ENCODE results near the gene CMKLR1.

Gene CMKLR1

GRCh38 chr12:108318472-108319275, 20.4 kb downstream of the CMKLR1 start:
- Histone ChIP-seq H2AFZ (ENCODE audit: low read depth) (no peak overlapping the region), H3K27ac (no peak overlapping the region), H3K27me3 (ENCODE audit: insufficient read depth, low read depth) (no peaks in the 10 kb centered on the region), H3K9ac (no peak overlapping the region), H3K4me3 (IDR thresholded peaks at IDR 0.05; ENCODE audit: insufficient read depth, low read depth, low read length) (no peak overlapping the region), H3K36me3 (ENCODE audit: insufficient read depth) (no peaks in the 10 kb centered on the region), H3K4me2 (no peak overlapping the region), H3K79me2 (ENCODE audit: insufficient read depth, low read depth) (no peaks in the 10 kb centered on the region), H4K20me1 (ENCODE audit: insufficient read depth) (no peaks in the 10 kb centered on the region), H3K4me1 (ENCODE audit: low read depth, poor library complexity, severe bottlenecking) (no peaks in the 10 kb centered on the region)
- TF ChIP-seq CTCF (conservative IDR thresholded peaks at IDR 0.05; ENCODE audit: low read depth, low read length) = no peak

- no peak overlapping the region for H3K9ac ChIP-seq
- no peaks in the 10 kb centered on the region for H3K36me3 ChIP-seq (ENCODE audit: insufficient read depth)
- H2AFZ ChIP-seq (ENCODE audit: low read depth) = no peak overlapping the region
- H3K79me2 ChIP-seq (ENCODE audit: insufficient read depth, low read depth) = no peaks in the 10 kb centered on the region
- H3K4me2 ChIP-seq = no peak overlapping the region
- no peaks in the 10 kb centered on the region for H3K4me1 ChIP-seq (ENCODE audit: low read depth, poor library complexity, severe bottlenecking)
- no peak overlapping the region for H3K4me3 ChIP-seq (IDR thresholded peaks at IDR 0.05; ENCODE audit: insufficient read depth, low read depth, low read length)
- H3K27ac ChIP-seq = no peak overlapping the region
- no peaks in the 10 kb centered on the region for H3K27me3 ChIP-seq (ENCODE audit: insufficient read depth, low read depth)
- H4K20me1 ChIP-seq (ENCODE audit: insufficient read depth) = no peaks in the 10 kb centered on the region
- TF ChIP-seq CTCF (conservative IDR thresholded peaks at IDR 0.05; ENCODE audit: low read depth, low read length) = no peak
Observed at GRCh38 chr12:108317308-108318234, 21.5 kb downstream of the CMKLR1 start.

GRCh38 chr12:108316176-108317086, 22.7 kb downstream of the CMKLR1 start:
- H2AFZ ChIP-seq (ENCODE audit: low read depth) = no peak overlapping the region
- H3K36me3 ChIP-seq (ENCODE audit: insufficient read depth) = no peaks in the 10 kb centered on the region
- H3K9ac ChIP-seq = no peak overlapping the region
- no peaks in the 10 kb centered on the region for H3K79me2 ChIP-seq (ENCODE audit: insufficient read depth, low read depth)
- no peak overlapping the region for H3K27ac ChIP-seq
- no peaks in the 10 kb centered on the region for H4K20me1 ChIP-seq (ENCODE audit: insufficient read depth)
- no peak for TF ChIP-seq CTCF (conservative IDR thresholded peaks at IDR 0.05; ENCODE audit: low read depth, low read length)
- H3K4me1 ChIP-seq (ENCODE audit: low read depth, poor library complexity, severe bottlenecking) = no peaks in the 10 kb centered on the region
- no peak overlapping the region for H3K4me3 ChIP-seq (IDR thresholded peaks at IDR 0.05; ENCODE audit: insufficient read depth, low read depth, low read length)
- no peaks in the 10 kb centered on the region for H3K27me3 ChIP-seq (ENCODE audit: insufficient read depth, low read depth)
- no peak overlapping the region for H3K4me2 ChIP-seq

GRCh38 chr12:108315486-108316105, 23.5 kb downstream of the CMKLR1 start:
- no peak overlapping the region for H3K4me2 ChIP-seq
- no peaks in the 10 kb centered on the region for H3K27me3 ChIP-seq (ENCODE audit: insufficient read depth, low read depth)
- no peak for TF ChIP-seq CTCF (conservative IDR thresholded peaks at IDR 0.05; ENCODE audit: low read depth, low read length)
- H4K20me1 ChIP-seq (ENCODE audit: insufficient read depth) = no peaks in the 10 kb centered on the region
- no peak overlapping the region for H3K9ac ChIP-seq
- no peaks in the 10 kb centered on the region for H3K79me2 ChIP-seq (ENCODE audit: insufficient read depth, low read depth)
- no peaks in the 10 kb centered on the region for H3K36me3 ChIP-seq (ENCODE audit: insufficient read depth)
- H3K27ac ChIP-seq = no peak overlapping the region
- H2AFZ ChIP-seq (ENCODE audit: low read depth) = no peak overlapping the region
- no peaks in the 10 kb centered on the region for H3K4me1 ChIP-seq (ENCODE audit: low read depth, poor library complexity, severe bottlenecking)
- no peak overlapping the region for H3K4me3 ChIP-seq (IDR thresholded peaks at IDR 0.05; ENCODE audit: insufficient read depth, low read depth, low read length)
